Astrocyte (in vitro differentiated cells and primary cell): ENCODE data around the gene AQP3. TPM values are rescaled to one million over a fixed set of nuclear protein-coding genes. Genes with fewer than 3 reads are reported as not detected.

Experiments used
- DNase-seq: peaks from one replicate; pipeline ENCODE4 v3.0.0-alpha.2; 2010; ENCODE audit warnings: low read depth
- FAIRE-seq: peaks from 2 replicates; lab custom pipeline; 2011; peaks lifted over from hg19 to GRCh38; lab: Jason Lieb, UNC
- H2AFZ ChIP-seq: 2 replicates; pipeline ENCODE4 v1.6.0; 2012; ENCODE audit warnings: low read depth, low read length, inconsistent platforms
- H3K27ac ChIP-seq: 2 replicates; pipeline ENCODE4 v1.5.1; 2011; ENCODE audit warnings: low read depth, low read length, inconsistent platforms
- H3K27me3 ChIP-seq: 2 replicates; pipeline ENCODE4 v1.6.0; 2011; ENCODE audit warnings: low read length, inconsistent platforms; ENCODE audit not compliant: insufficient read depth
- H3K36me3 ChIP-seq: 2 replicates; pipeline ENCODE4 v1.5.1; 2011; ENCODE audit warnings: low read length, inconsistent platforms; ENCODE audit not compliant: insufficient read depth
- H3K4me1 ChIP-seq: 2 replicates; pipeline ENCODE4 v1.5.1; 2011; ENCODE audit warnings: low read length, inconsistent platforms; ENCODE audit not compliant: insufficient read depth
- H3K4me2 ChIP-seq: 2 replicates; pipeline ENCODE4 v1.6.0; 2012; ENCODE audit warnings: low read length, inconsistent platforms
- H3K4me3 ChIP-seq: 2 replicates; pipeline ENCODE4 v1.5.1; 2011; ENCODE audit warnings: low read depth, mild to moderate bottlenecking, low read length, inconsistent platforms; ENCODE audit not compliant: insufficient read depth
- H3K79me2 ChIP-seq: 2 replicates; pipeline ENCODE4 v1.6.0; 2012; ENCODE audit warnings: mild to moderate bottlenecking, low read length, inconsistent platforms; ENCODE audit not compliant: insufficient read depth
- H3K9ac ChIP-seq: 2 replicates; pipeline ENCODE4 v1.6.0; 2012; ENCODE audit warnings: mild to moderate bottlenecking, low read length, inconsistent platforms
- H3K9me3 ChIP-seq: 2 replicates; pipeline ENCODE4 v1.5.1; 2012; ENCODE audit warnings: low read depth, mild to moderate bottlenecking, low read length, inconsistent platforms; ENCODE audit not compliant: insufficient read depth
- H4K20me1 ChIP-seq: 2 replicates; pipeline ENCODE4 v1.6.0; 2012; ENCODE audit warnings: low read length, inconsistent platforms; ENCODE audit not compliant: insufficient read depth
- H3K27ac Mint-ChIP-seq: one replicate; pipeline ENCODE4 v1.8.0; 2021; ENCODE audit warnings: mild to moderate bottlenecking, mixed read lengths; ENCODE audit not compliant: unreplicated experiment
- H3K27me3 Mint-ChIP-seq: one replicate; pipeline ENCODE4 v1.8.0; 2021; ENCODE audit warnings: low read depth, mixed read lengths; ENCODE audit not compliant: unreplicated experiment
- H3K36me3 Mint-ChIP-seq: one replicate; pipeline ENCODE4 v1.8.0; 2021; ENCODE audit warnings: low read depth, mixed read lengths; ENCODE audit not compliant: unreplicated experiment
- H3K4me1 Mint-ChIP-seq: one replicate; pipeline ENCODE4 v1.8.0; 2021; ENCODE audit warnings: low read depth, mixed read lengths; ENCODE audit not compliant: unreplicated experiment
- H3K4me3 Mint-ChIP-seq: one replicate; pipeline ENCODE4 v1.8.0; 2021; ENCODE audit warnings: mild to moderate bottlenecking, moderate library complexity, mixed read lengths; ENCODE audit not compliant: unreplicated experiment
- H3K9me3 Mint-ChIP-seq: one replicate; pipeline ENCODE4 v1.8.0; 2021; ENCODE audit warnings: mild to moderate bottlenecking, mixed read lengths; ENCODE audit not compliant: unreplicated experiment
- CTCF ChIP-seq: IDR thresholded peaks from 2 replicates; pipeline ENCODE4 v1.5.1; 2011; ENCODE audit warnings: low read depth, mild to moderate bottlenecking, inconsistent platforms, low read length, moderate library complexity; ENCODE audit not compliant: insufficient read depth
- EZH2 ChIP-seq: IDR thresholded peaks from 2 replicates; pipeline ENCODE4 v1.6.1; 2012; ENCODE audit warnings: mild to moderate bottlenecking, low read length, inconsistent platforms; ENCODE audit not compliant: insufficient read depth
- total RNA-seq: library from RNA; stranded (reverse); gene quantifications from 2 replicates; pipeline ENCODE4 v1.2.1, GENCODE V29; 2021

Gene AQP3
- total RNA-seq, 1 donor from 2014 or later, result 3.2 TPM

GRCh38 chr9:33437205-33437604, 10.2 kb downstream of the AQP3 start:
- H3K27me3 Mint-ChIP-seq, result peaks cover 54% of the 10 kb centered on the region
- H3K79me2 ChIP-seq, result no peaks in the 10 kb centered on the region
- FAIRE-seq (no peak), DNase-seq (no peak)
- H3K4me1 Mint-ChIP-seq, result peaks cover 3% of the 10 kb centered on the region
- no peak overlapping the region for H3K4me3 ChIP-seq
- no peaks in the 10 kb centered on the region for H3K9me3 ChIP-seq
- H3K27me3 ChIP-seq, result peaks cover 14% of the 10 kb centered on the region
- H2AFZ ChIP-seq, result no peak overlapping the region
- no peak overlapping the region for H3K9ac ChIP-seq
- no peak overlapping the region for H3K27ac ChIP-seq
- no peak overlapping the region for H3K4me3 Mint-ChIP-seq
- no peak for TF ChIP-seq CTCF
- TF ChIP-seq EZH2, result no peak
- H3K36me3 ChIP-seq, result no peaks in the 10 kb centered on the region
- H3K9me3 Mint-ChIP-seq, result peaks cover 2% of the 10 kb centered on the region
- H3K4me1 ChIP-seq, result no peaks in the 10 kb centered on the region
- H3K27ac Mint-ChIP-seq, result no peak overlapping the region
- H3K4me2 ChIP-seq, result no peak overlapping the region
- peaks cover 2% of the 10 kb centered on the region for H3K36me3 Mint-ChIP-seq
- no peaks in the 10 kb centered on the region for H4K20me1 ChIP-seq

- Histone ChIP-seq H3K79me2 (no peaks in the 10 kb centered on the region), H3K4me1 (no peaks in the 10 kb centered on the region), H2AFZ (no peak overlapping the region), H3K4me2 (no peak overlapping the region), H3K4me3 (no peak overlapping the region), H3K36me3 (no peaks in the 10 kb centered on the region), H4K20me1 (no peaks in the 10 kb centered on the region), H3K9ac (no peak overlapping the region), H3K27ac (no peak overlapping the region), H3K27me3 (peaks cover 14% of the 10 kb centered on the region), H3K9me3 (no peaks in the 10 kb centered on the region)
- no peak for TF ChIP-seq CTCF
- no peak for TF ChIP-seq EZH2
- Mint-ChIP-seq H3K4me3 (no peak overlapping the region), H3K9me3 (peaks cover 3% of the 10 kb centered on the region), H3K27me3 (peaks cover 53% of the 10 kb centered on the region), H3K4me1 (peaks cover 3% of the 10 kb centered on the region), H3K36me3 (peaks cover under 1% of the 10 kb centered on the region), H3K27ac (no peak overlapping the region)
- DNase-seq (no peak), FAIRE-seq (no peak)
Measured at GRCh38 chr9:33436445-33436844, 10.9 kb downstream of the AQP3 start.

GRCh38 chr9:33435821-33436277, 11.5 kb downstream of the AQP3 start:
- Histone ChIP-seq H3K27me3 (peaks cover 14% of the 10 kb centered on the region), H2AFZ (no peak overlapping the region), H3K36me3 (no peaks in the 10 kb centered on the region), H3K9me3 (no peaks in the 10 kb centered on the region), H3K27ac (no peak overlapping the region), H3K4me2 (no peak overlapping the region), H3K79me2 (no peaks in the 10 kb centered on the region), H4K20me1 (no peaks in the 10 kb centered on the region), H3K4me3 (no peak overlapping the region), H3K9ac (no peak overlapping the region), H3K4me1 (no peaks in the 10 kb centered on the region)
- Mint-ChIP-seq H3K9me3 (peaks cover 4% of the 10 kb centered on the region), H3K36me3 (peaks cover 4% of the 10 kb centered on the region), H3K27ac (no peak overlapping the region), H3K4me3 (no peak overlapping the region), H3K4me1 (peaks cover 3% of the 10 kb centered on the region), H3K27me3 (peaks cover 52% of the 10 kb centered on the region)
- FAIRE-seq (no peak), DNase-seq (no peak)
- TF ChIP-seq EZH2, result no peak
